ENCODE measurements around the gene MRPL43. TPM values are rescaled to one million over a fixed set of nuclear protein-coding genes. Genes with fewer than 3 reads are reported as not detected.

MRPL43 gene
- total and polyA plus RNA-seq, 2 experiments from 2014 or later = 60.1 to 112 TPM

DNA sequence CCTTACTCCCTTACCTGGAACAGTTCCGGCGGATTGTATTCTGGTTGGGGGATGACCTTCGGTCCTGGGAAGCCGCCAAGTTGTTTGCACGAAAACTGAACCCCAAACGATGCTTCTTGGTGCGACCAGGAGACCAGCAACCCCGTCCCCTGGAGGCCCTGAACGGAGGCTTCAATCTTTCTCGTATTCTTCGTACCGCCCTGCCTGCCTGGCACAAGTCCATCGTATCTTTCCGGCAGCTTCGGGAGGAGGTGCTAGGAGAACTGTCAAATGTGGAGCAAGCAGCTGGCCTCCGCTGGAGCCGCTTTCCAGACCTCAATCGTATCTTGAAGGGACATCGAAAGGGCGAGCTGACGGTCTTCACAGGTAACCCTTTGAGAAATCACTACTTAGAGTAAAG is 1.8 kb upstream of the MRPL43 start:
- WGBS (ENCODE audit: low lambda C conversion rate, missing lambda C conversion rate) = 98% methylated on average over 21 of the region's 21 CpGs
- Histone ChIP-seq H3K9me3 (ENCODE audit: low read depth) (no peaks in the 10 kb centered on the region), H3K79me2 (peaks cover 37% of the 10 kb centered on the region), H3K4me2 (no peak overlapping the region), H3K4me1 (ENCODE audit: insufficient read depth) (peaks cover 14% of the 10 kb centered on the region), H3K27me3 (no peaks in the 10 kb centered on the region), H2AFZ (no peak overlapping the region), H3K9me2 (replicated peaks; ENCODE audit: insufficient read depth) (no peaks in the 10 kb centered on the region), H3K4me3 (no peak overlapping the region), H4K20me1 (ENCODE audit: insufficient read depth, poor library complexity, severe bottlenecking) (no peaks in the 10 kb centered on the region), H3K27ac (no peak overlapping the region), H3K36me3 (replicated peaks; ENCODE audit: insufficient read depth, low read depth) (no peaks in the 10 kb centered on the region)
- DNase-seq (ENCODE audit: low spot score) = no peak
- TF ChIP-seq CTCF (IDR thresholded peaks at IDR 0.05; ENCODE audit: poor library complexity) = no peak
- no peak for TF ChIP-seq EZH2 (IDR thresholded peaks at IDR 0.05; ENCODE audit: borderline replicate concordance)
- TF ChIP-seq EZH2phosphoT487 (IDR thresholded peaks at IDR 0.05; ENCODE audit: low read depth, severe bottlenecking, unreplicated experiment) = no peak

DNA sequence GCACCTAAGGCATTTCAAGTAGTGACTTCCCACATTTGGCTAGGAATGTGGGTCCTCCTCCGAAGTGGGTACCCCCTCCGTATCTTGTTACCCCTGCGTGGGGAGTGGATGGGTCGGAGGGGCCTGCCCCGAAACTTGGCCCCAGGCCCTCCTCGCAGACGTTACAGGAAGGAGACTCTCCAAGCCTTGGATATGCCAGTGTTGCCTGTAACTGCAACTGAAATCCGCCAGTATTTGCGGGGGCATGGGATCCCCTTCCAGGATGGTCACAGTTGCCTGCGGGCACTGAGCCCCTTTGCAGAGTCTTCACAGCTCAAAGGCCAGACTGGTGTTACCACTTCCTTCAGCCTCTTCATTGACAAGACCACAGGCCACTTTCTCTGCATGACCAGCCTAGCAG is 869 bp upstream of the MRPL43 start:
- Histone ChIP-seq H2AFZ (peak overlapping the region; percentile 95), H3K4me1 (ENCODE audit: insufficient read depth) (peaks cover 14% of the 10 kb centered on the region), H3K4me3 (peak overlapping the region; percentile 91), H4K20me1 (ENCODE audit: insufficient read depth, poor library complexity, severe bottlenecking) (no peaks in the 10 kb centered on the region), H3K4me2 (peak overlapping the region; percentile 98), H3K9me3 (ENCODE audit: low read depth) (no peaks in the 10 kb centered on the region), H3K36me3 (replicated peaks; ENCODE audit: insufficient read depth, low read depth) (no peaks in the 10 kb centered on the region), H3K9me2 (replicated peaks; ENCODE audit: insufficient read depth) (no peaks in the 10 kb centered on the region), H3K27ac (no peak overlapping the region), H3K27me3 (no peaks in the 10 kb centered on the region), H3K79me2 (peaks cover 37% of the 10 kb centered on the region)
- DNase-seq (ENCODE audit: low spot score) = no peak
- no peak for TF ChIP-seq EZH2phosphoT487 (IDR thresholded peaks at IDR 0.05; ENCODE audit: low read depth, severe bottlenecking, unreplicated experiment)
- no peak for TF ChIP-seq EZH2 (IDR thresholded peaks at IDR 0.05; ENCODE audit: borderline replicate concordance)
- no peak for TF ChIP-seq CTCF (IDR thresholded peaks at IDR 0.05; ENCODE audit: poor library complexity)
- 79% methylated on average over 10 of the region's 10 CpGs for WGBS (ENCODE audit: low lambda C conversion rate, missing lambda C conversion rate)

DNA sequence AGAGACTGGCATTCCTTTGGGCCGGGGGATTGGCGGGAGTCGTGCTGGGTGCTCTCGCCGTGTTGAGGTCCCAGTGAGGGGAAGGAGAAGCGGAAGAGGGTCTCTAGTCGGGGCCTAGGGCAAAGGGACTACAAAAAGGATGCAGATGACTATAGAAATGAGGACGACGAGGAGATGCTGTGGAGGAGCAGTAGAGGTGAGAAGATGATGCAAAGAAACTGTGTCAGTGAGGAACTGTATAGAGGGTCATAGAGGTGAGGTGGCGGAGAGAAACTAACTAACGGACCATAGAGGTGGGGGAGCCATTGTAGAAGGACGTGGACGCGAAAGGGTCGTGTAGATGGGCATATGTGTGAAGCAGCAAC is 370 bp upstream of the MRPL43 start:
- peak overlapping the region; percentile 95 for H2AFZ ChIP-seq
- no peaks in the 10 kb centered on the region for H3K27me3 ChIP-seq
- H3K4me1 ChIP-seq (ENCODE audit: insufficient read depth) = peaks cover 14% of the 10 kb centered on the region
- H3K4me3 ChIP-seq = peak overlapping the region; percentile 91
- H3K9me3 ChIP-seq (ENCODE audit: low read depth) = no peaks in the 10 kb centered on the region
- 4% methylated on average over 14 of the region's 15 CpGs for WGBS (ENCODE audit: low lambda C conversion rate, missing lambda C conversion rate)
- H3K27ac ChIP-seq = peak overlapping the region; percentile 87
- no peaks in the 10 kb centered on the region for H4K20me1 ChIP-seq (ENCODE audit: insufficient read depth, poor library complexity, severe bottlenecking)
- peaks cover 37% of the 10 kb centered on the region for H3K79me2 ChIP-seq
- peak overlapping the region; percentile 98 for H3K4me2 ChIP-seq
- no peak for DNase-seq (ENCODE audit: low spot score)
- no peak for TF ChIP-seq CTCF (IDR thresholded peaks at IDR 0.05; ENCODE audit: poor library complexity)
- H3K36me3 ChIP-seq (replicated peaks; ENCODE audit: insufficient read depth, low read depth) = no peaks in the 10 kb centered on the region
- H3K9me2 ChIP-seq (replicated peaks; ENCODE audit: insufficient read depth) = no peaks in the 10 kb centered on the region

GRCh38 chr10:100986623-100986951 is 710 bp downstream of the MRPL43 start:
- H3K9me3 ChIP-seq (ENCODE audit: low read depth) = no peaks in the 10 kb centered on the region
- H3K27ac ChIP-seq = peak overlapping the region; percentile 87
- WGBS (ENCODE audit: low lambda C conversion rate, missing lambda C conversion rate) = 22% methylated on average over 17 of the region's 17 CpGs
- peaks cover 37% of the 10 kb centered on the region for H3K79me2 ChIP-seq
- TF ChIP-seq EZH2phosphoT487 (IDR thresholded peaks at IDR 0.05; ENCODE audit: low read depth, severe bottlenecking, unreplicated experiment) = no peak
- peak overlapping the region; percentile 95 for H2AFZ ChIP-seq
- H3K4me3 ChIP-seq = peak overlapping the region; percentile 91
- H3K27me3 ChIP-seq = no peaks in the 10 kb centered on the region
- no peak for DNase-seq (ENCODE audit: low spot score)
- H3K4me2 ChIP-seq = peak overlapping the region; percentile 98
- H3K4me1 ChIP-seq (ENCODE audit: insufficient read depth) = peaks cover 14% of the 10 kb centered on the region
- H3K36me3 ChIP-seq (replicated peaks; ENCODE audit: insufficient read depth, low read depth) = no peaks in the 10 kb centered on the region
- H3K9me2 ChIP-seq (replicated peaks; ENCODE audit: insufficient read depth) = no peaks in the 10 kb centered on the region
- no peaks in the 10 kb centered on the region for H4K20me1 ChIP-seq (ENCODE audit: insufficient read depth, poor library complexity, severe bottlenecking)

Data from hepatocyte (in vitro differentiated cells).